Tongue (tissue), 2 donors: Measurements from ENCODE around the gene PKN2. TPM values are rescaled to one million over a fixed set of nuclear protein-coding genes. Genes with fewer than 3 reads are reported as not detected.

Experiments
- DNase-seq: peaks from one replicate; pipeline ENCODE4 v3.0.0-alpha.2; 2015
- total RNA-seq: library from RNA; depleted of rRNA; stranded (reverse); fragments of >200 nt; gene quantifications from one replicate; pipeline ENCODE4 v1.2.3, GENCODE V29; 2014

The PKN2 gene
- total RNA-seq, 1 donor from 2014 or later = 66.1 TPM

- no peak for DNase-seq
Observed at GRCh38 chr1:88735909-88736308, 51.8 kb downstream of the PKN2 start.

- no peak for DNase-seq
Observed at GRCh38 chr1:88736633-88737248, 52.7 kb downstream of the PKN2 start.

GRCh38 chr1:88737338-88737927 lies 53.4 kb downstream of the PKN2 start:
- no peak for DNase-seq

- DNase-seq = no peak
Observed at GRCh38 chr1:88740784-88741183, 56.7 kb downstream of the PKN2 start.

DNA sequence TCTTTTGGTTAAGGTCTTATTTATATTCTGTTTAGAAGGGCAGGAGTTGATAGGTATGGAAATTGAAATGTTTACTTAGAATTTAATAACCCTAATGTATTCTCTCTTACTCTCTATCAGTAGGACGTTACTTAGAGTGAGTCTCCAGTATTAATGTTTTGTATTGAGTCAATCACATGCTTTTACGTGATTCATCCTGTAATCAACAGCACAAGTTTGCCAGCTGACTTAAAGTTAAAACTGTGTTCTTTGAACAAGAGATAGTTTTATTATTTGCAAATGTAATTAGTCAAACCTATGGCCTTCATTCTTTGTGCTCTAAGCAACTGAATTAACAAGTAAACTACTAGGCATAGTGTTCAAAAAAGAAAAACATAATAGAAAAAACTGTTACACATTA lies 57.3 kb downstream of the PKN2 start:
- DNase-seq = no peak

DNA sequence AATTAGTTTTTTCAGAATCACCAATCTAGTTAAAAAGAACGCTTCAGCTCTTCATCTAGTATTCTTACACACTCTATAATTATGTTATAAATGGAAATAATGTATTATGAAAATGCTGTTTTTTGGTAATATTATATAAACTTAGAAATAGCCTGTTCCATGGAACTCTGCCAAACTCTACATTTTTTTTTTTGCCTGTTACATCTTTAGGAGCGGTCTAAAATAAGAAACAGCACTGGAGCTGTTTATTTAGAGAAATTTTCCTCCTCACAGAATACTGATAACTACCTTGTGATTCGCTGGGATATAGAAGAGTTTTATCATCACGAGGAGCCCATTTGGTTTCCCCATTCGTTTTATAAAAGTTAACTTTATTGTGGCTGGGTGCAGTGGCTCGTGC lies 58.5 kb downstream of the PKN2 start:
- peak; percentile 6 for DNase-seq

GRCh38 chr1:88744142-88744541 lies 60.1 kb downstream of the PKN2 start:
- DNase-seq = no peak

DNA sequence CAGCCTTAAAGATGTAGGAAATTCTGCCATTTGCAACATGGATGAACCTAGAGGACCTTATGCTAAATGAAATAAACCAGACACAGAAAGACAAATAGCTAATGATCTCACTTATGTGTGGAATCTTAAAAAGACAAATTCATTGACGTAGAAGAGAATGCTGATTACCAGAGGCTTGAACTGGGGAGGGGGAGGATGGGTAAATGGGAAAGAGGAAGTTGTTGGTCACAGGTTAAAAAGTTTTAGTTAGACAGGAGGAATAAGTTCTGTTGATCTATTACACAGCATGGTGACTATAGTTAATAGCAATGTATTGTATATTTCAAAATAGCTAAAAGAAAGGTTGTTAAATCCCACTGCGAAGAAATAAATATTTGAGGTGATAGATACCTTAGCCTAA lies 62.8 kb downstream of the PKN2 start:
- DNase-seq = no peak

GRCh38 chr1:88751714-88752113 lies 67.6 kb downstream of the PKN2 start:
- DNase-seq = no peak

GRCh38 chr1:88753506-88753905 lies 69.4 kb downstream of the PKN2 start:
- no peak for DNase-seq

- no peak for DNase-seq
Observed at GRCh38 chr1:88763649-88764406, 79.8 kb downstream of the PKN2 start.

DNA sequence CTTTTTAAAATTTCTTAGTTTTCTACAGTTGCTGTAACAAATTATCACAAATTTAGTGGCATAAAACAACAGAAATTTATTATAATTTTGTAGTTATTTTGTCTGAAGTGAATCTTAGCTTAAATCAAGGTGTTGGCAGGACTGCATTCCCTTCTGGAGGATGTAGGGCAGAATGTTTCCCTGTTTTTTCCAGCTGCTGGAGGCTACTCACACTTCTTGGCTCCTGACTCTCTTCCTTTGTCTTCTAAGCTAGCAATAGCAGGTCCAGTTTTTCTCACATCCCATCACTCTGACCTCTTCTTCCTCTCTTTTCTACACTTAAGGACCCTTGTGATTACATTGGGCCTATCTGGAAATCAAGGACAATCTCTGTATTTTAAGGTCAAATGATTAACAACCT lies 84.1 kb downstream of the PKN2 start:
- no peak for DNase-seq

- no peak for DNase-seq
Observed at GRCh38 chr1:88768816-88769215, 84.7 kb downstream of the PKN2 start.

- DNase-seq = no peak
Observed at GRCh38 chr1:88773540-88774150, 89.6 kb downstream of the PKN2 start.

GRCh38 chr1:88774151-88774556 lies 90.1 kb downstream of the PKN2 start:
- DNase-seq = no peak

DNA sequence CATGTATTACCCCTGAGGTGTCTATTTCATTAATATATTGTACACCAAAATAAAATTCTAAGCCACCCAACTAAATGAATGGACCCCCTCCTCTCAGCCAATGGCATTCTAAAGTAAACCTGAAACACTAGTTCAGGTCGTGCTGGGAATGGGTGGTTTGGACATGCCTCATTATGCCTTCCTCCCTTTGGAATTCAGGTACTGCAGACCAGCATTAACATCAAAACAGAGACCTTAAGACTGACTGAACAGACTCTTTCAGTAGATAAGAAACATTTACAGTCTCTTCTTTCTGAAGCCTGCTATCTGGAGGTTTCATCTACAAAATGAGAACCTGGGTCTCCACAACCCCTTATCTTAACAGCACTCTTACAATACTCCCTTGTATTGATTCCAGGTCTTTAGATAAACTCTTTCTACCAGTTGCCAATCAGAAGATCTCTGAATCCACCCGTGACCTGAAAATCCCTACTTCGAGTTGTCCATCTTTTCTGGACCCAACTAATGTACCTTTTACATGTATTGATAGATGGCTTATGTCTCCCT lies 93.6 kb downstream of the PKN2 start:
- DNase-seq = no peak

DNA sequence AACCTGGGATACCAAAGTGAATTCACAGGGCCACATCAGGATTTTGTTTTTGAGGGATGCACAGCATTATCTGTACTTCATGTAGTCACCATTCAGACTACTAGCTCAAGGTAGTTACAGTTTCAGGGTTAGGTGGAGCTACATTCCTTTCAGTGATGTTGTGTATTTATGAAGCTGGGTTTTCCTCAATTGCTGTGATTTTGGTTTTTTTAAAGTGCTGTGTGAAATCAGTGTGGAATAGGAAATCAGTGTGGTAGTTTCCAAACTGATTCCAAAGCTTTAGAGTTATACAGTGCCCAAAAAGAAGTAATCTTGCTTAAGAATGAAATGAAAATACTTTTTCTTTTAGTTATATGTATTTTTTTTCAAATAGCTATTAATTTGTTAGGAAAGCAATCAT lies 95.8 kb downstream of the PKN2 start:
- DNase-seq = no peak

DNA sequence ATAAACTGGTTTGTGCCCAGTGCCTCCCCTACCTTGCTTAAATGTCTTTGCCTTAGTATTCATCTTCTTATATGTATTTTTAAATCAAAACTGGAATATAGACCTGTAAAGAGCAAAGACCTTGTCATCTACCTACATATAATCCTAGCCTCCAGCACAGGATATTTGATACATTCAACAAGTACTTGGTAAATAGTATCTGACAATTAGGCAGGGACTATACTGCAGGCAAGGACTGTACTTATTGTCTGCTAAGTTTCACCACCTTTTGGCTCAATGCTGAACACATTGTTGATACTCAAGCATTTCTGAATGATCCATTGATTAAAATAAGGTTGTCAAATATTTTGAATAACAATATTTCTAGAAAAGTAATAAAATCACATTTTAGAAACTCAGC lies 96.4 kb downstream of the PKN2 start:
- DNase-seq = no peak

- DNase-seq = no peak
Observed at GRCh38 chr1:88783145-88783544, 99.1 kb downstream of the PKN2 start.

- DNase-seq = no peak
Observed at GRCh38 chr1:88784551-88784950, 100.5 kb downstream of the PKN2 start.

DNA sequence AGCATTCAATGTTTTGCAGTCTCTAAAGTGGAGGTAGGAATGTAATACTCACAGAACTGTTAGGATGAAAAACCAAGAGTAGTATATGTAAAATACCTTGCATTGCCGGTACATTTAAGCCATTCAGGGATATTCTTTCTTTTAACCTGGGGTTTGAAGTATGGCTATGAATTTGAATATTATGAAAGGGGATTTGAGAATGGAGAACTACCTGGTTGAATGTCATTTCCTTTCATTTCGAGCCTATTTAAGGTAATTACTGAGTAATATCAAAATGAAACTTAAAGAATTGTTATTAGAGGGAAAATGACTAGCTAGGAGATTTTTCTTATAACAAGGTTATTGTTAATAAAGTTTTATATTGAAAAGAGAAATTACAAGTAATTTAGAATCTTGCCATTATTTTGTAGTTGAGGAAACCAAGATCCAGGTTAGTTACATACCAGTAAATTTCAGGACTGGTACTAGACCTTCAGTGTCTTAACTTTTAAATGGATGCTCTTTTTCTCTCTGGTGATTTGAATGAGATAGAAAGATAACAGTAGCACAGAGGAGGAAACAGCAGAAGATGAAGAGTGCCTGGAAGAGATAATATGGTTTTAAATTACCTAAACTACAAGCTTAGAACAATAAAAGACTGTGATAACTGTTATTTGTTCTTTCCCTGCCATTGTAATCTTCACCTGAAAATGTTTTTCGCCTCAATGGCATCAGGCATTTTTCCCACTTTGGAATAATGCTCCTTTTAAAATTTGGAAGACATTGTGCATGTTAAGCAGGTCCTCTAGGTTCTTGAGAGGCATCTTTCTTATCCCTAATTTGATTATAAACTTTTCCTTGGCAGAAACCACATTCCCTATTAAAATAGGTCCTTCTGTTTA lies 103.2 kb downstream of the PKN2 start:
- no peak for DNase-seq

GRCh38 chr1:88791192-88791591 lies 107.1 kb downstream of the PKN2 start:
- DNase-seq = no peak
